IPS DF 4.7 (cell line): ENCODE measurements around the gene RABL3.
"Not testable (repeated sequence)": the region's sequence is repeated elsewhere in the genome, so short reads cannot be mapped to it uniquely, and the experiment has no call there.

Experiments
- DNase-seq: peaks from one replicate; pipeline ENCODE4 v3.0.0-alpha.2; 2013; ENCODE audit warnings: low spot score; ENCODE audit errors: extremely low read depth

Gene RABL3

DNA sequence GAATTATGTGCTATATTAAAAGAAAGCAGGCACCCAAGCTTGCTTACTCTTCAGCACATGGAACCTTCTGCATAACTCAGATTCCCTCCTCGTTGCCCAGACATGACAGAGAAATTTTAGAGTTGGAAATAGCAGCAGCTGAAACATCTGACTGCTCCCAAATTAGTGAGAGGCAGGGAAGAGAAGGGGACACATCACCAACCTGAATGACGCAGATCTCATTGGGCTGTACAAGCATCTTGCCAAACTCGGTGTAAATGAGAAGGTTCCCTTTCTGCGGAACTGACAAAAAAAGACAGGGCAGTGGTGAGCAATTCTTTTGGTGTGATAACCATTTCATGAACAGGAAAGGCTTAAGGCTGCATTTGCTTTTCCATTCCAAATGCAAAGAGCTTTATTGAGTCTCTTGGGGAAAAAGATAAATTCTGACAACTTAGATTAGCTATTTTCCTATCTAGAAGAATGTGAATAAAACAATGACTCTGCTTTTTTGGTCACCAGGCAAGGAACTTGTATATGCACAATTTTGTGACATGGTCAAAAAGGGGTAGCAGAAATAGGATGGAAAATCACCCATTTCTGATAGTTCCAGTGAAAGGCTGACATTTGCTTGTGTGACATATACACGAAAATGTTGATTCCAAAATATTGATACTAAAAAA lies 95.4 kb downstream of the RABL3 start:
- no peak for DNase-seq

DNA sequence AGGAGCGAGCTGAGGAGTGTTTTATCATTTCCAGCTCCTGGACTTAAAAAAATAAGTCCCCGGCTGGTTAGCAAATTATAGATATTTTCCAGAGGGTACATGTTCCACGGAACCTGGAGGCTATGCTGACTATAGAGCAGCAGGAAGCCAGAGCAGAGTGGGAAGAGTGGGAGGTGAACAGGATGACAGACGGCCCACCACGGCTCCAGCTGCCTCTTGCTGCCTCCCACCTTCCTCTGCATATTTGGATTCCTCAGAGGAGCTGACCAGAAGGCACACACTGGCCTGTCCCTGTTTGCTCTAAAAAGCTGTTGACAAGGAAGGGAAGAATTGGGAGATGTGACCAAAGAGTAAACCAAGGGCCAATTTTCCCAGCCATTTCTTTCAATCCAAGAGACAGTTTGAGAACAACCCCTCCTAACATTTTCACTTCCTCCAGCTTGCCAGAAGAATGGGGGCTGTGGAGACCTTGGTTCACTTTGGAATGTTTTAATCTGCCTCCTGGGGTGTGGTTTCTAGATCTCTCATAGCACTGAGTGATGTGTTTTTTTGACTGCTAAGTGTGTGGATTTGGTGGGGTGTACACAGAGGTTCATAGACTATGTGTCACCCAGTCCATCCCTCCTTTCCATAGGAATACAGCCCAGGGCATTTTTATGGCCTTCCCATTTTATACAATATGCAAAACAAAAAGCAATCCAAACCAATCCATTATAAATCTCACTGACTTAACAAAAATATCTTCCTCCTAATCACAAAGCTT lies 97.1 kb downstream of the RABL3 start:
- DNase-seq = no peak

DNA sequence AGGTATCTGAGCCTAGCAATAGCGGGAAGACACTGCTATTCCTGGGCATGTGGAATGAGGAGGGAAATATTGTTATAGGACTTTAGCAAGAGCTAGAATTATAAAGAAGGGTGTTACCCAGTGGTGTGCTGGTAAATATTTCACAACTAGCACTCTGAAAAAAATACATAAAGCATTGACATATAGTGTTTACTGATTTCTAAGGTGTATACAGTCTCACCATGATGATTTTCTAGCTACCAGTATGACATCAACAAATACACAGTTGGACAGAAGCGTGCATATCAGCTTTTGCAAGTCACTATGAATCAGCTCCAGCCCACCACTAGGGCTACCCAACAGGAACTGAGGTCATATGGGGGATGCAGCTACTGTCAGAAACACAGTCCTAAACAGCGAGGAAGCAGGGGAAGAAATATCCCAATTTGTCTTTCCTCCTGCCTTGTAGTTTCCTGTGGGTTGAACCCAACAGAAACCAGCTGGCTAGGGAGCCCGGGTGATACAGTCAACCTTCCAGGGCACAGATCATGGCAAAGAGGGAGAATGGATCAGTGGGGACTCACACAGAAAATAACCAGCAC lies 99.9 kb downstream of the RABL3 start:
- no peak for DNase-seq

DNA sequence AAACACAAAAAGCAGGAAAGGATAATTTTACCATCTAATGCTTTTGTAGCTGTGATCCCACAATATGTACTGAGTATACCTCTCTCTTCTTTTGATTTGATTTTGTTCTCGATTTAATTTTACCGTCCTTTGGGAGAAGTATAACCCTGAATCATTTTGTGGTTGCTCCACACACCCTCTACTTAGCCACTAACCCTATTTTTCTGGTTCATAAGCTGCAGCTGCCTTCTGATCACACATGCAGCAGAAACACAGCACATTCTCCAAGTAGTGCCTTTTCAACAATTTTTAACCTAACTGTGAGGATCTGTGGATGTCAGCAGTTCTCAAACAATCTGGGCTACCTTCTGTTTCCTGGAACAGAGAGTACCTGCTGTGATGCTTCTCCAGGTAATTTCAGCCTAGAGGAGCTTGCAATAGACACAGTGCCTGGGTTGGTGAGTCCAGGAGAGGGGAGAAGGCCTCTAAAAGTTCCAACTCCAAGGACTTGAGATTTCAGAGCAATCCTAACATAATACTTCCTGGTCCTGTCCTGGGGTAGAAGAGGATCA lies 100.5 kb downstream of the RABL3 start:
- no peak for DNase-seq

DNA sequence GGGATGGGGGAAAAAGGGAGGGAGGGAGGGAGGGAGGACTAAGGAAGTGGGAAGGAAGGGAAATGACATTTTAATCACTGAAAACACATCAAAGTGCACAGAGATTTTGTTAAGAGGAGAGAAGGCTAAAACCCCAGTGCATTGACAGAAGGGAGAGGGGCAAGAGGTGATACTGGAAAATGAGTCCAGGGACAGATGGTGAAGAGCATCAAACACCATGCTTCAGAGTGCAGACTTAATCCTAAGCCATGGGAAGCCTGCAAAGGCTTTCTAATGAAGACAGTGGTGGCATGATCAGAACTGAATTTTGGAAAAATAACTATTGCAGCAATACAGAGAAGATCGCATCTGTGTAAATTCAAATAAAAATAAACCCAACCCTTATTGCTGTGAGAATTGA lies 102.1 kb downstream of the RABL3 start:
- DNase-seq = no peak

DNA sequence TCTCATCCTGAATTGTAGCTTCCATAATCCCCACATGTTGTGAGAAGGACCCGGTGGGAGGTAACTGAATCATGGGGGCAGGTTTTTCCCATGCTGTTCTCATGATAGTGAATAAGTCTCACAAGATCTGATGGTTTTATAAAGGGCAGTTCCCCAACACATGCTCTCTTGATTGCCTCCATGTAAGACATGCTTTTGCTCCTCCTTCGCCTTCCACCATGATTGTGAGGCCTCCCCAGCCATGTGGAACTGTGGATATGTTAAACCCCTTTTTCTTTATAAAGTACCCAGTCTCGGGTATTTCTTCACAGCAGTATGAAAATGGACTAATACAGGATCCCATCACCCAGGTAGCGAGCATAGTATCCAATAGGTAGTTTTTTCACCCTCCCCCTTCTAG lies 103.5 kb downstream of the RABL3 start:
- DNase-seq = not testable (repeated sequence)

DNA sequence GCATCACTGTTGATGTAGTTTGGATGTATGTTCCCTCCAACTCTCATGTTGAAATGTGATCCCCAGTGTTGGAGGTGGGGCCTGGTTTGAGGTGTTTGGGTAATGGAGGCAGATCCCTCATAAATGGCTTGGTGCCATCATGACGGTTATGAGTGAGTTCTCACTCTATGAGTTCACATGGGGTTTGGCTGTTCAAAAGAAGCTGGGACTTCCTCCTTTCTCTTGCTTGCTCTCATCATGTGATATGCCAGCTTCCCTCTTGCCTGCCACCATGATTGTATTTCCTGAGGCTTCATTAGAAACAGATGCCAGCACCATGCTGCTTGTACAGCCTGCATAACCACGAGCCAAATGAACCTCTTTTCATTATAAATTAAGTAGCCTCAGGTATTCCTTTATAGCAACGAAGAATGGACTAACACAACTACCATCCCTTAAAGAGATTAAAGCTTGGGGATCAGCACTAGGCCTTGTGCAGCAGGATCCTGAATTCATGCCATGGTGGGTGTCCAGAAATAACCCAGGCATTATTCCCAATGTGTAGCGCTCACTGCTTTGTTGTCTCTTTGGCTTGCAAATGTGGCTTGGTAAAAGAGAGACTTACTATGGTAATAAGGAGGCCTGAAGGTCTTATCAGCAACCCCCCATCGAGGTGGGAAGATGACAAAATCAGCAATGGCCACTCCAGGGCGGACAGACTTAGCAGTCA lies 104.3 kb downstream of the RABL3 start:
- DNase-seq = no peak

DNA sequence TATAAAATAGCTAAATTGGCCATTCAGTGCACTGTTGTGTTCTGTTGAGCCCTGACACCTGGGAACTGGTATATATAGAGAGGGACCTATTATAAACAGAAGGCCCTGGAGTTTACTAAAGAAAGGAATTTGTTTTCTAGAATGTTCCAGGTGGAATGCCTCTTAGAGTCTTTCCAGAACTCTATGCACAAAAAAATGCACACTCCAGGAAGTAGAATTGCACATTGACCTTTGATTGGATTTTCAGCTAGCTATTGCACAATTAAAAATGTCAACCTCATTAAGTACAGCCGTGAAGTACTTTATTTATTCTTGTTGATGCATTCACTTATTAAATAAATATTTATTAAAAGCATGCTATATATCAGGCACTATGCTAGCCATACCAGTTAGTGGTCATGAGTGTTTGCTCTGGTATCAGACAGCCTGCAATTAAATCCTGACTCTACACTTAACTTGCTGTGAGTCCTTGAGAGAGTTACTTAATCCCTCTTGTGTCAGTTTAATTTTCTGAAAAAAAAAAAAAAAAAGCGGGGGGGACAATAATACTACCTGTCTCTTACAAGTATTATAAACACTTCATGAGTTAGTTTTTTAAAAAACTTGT lies 105.4 kb downstream of the RABL3 start:
- no peak for DNase-seq
